Measurements from ENCODE around the gene CTNNBL1.
"Not testable (repeated sequence)": the region's sequence is repeated elsewhere in the genome, so short reads cannot be mapped to it uniquely, and the experiment has no call there.

The CTNNBL1 gene, protein sequence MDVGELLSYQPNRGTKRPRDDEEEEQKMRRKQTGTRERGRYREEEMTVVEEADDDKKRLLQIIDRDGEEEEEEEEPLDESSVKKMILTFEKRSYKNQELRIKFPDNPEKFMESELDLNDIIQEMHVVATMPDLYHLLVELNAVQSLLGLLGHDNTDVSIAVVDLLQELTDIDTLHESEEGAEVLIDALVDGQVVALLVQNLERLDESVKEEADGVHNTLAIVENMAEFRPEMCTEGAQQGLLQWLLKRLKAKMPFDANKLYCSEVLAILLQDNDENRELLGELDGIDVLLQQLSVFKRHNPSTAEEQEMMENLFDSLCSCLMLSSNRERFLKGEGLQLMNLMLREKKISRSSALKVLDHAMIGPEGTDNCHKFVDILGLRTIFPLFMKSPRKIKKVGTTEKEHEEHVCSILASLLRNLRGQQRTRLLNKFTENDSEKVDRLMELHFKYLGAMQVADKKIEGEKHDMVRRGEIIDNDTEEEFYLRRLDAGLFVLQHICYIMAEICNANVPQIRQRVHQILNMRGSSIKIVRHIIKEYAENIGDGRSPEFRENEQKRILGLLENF

GRCh38 chr20:37693635-37694626, at the start of gene CTNNBL1:
Gene CTNNBL1 (plus strand): TSS chr20:37694030. CDS start chr20:37694123, 93 bp downstream.
- peak; percentile 89 for DNase-seq (ENCODE audit: low read depth, low spot score)

- no peak for DNase-seq (ENCODE audit: low read depth, low spot score)
These were observed 49.2 kb upstream of the CTNNBL1 start for GRCh38 chr20:37644605-37645004.

- DNase-seq (ENCODE audit: low read depth, low spot score), result no peak
These were observed 45.9 kb upstream of the CTNNBL1 start for GRCh38 chr20:37647946-37648345.

DNA sequence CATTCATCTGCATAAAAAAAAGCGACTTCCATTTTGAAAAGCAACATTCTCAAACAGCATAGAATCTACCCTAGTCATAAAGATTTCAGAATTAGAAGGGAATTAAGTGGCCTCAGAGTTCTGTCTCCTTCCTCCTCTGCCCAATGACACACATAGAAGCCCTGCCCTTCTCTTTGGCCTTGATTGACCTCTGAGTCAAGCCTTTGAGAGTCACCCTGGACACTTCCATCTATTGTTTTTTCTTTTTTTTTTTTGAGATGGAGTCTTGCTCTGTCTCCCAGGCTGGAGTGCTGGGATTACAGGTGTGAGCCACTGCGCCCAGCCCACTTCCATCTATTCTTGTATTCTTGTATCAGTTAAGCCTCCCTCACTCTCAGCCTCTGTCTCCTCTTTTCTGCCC, 44.8 kb upstream of the CTNNBL1 start:
- DNase-seq (ENCODE audit: low read depth, low spot score), result no peak

- DNase-seq (ENCODE audit: low read depth, low spot score), result no peak
These were observed 44.0 kb upstream of the CTNNBL1 start for GRCh38 chr20:37649676-37650370.

DNA sequence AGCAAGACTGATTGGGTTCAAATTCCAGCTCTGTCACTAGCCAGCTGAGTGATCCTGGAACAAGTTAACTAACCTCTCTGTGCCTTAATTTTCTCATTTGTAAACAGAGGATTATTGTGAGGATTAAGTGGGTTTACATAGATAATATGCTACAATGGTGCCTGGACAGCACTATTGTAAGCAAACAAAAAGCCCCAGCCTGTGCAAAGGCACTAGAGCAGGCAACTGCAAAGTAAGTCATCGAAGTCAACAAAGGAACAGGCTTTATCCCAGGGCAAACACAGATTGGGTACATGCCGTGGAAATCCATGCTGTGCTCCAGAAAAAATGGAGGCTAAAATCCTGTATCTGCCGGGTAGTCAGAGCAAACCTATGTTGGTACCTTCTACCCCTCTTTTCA, 43.2 kb upstream of the CTNNBL1 start:
- DNase-seq (ENCODE audit: low read depth, low spot score), result no peak

DNA sequence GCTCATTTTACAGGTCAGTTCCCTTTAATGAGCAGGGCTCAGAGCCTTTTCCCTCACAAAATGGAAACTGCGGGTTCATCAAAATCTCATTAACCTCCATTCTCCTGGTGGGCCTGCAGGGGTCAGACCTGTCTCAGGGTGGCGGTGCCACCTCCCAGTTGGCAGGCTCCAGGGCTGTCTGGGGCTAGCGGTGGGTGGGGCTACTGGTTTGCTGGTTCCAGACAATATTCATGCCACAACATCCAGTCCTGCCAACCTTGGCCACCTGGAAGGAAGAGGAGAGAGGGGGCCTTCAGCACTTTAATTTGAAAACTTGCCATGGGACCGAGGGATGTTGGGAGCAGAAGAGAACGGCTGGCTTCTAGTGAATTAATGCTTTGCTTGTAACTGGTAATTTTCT, 41.9 kb upstream of the CTNNBL1 start:
- peak; percentile 6 for DNase-seq (ENCODE audit: low read depth, low spot score)

- no peak for DNase-seq (ENCODE audit: low read depth, low spot score)
These were observed 36.9 kb upstream of the CTNNBL1 start for GRCh38 chr20:37656945-37657344.

DNA sequence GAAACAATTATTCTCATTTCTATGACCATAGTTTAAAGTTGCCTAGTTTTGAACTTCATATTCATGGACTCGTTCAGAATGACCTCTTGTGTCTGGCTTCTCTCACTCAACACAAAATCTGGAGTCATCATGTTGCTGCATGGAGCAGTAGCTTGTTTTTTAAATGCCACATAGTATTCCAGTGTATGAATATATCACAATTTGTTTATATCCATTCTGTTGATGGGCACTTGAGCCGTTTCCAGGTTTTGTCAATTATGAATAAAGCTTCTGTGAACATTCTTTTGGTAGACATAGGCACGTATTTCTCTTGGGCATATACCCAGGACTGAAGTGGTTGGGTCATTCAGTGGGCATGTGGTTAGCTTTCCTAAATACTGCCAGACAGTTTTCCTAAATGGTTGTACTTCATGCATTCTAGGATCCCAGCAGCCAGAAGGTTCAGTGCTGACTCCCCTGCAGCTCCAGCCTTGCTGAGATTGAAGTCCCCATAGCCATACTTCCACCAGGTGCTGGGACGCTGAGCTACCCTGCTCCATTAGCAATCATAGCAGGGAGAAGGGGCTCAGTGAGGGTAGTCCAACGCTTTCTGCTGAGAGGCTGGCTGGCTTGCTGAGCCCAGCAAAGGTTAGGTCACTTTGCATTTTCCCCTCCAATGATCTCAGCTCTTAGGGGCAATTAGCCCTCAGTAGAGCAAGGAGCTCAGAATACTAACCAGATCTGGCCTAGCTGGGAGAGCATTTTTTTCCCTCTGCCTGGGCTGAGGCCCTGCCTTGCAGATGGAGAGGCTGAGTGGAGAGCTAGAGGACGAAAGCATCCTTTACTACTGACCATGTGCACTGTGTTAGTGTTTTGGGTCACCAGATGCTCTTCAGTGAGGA, 35.7 kb upstream of the CTNNBL1 start:
- DNase-seq (ENCODE audit: low read depth, low spot score), result no peak

DNA sequence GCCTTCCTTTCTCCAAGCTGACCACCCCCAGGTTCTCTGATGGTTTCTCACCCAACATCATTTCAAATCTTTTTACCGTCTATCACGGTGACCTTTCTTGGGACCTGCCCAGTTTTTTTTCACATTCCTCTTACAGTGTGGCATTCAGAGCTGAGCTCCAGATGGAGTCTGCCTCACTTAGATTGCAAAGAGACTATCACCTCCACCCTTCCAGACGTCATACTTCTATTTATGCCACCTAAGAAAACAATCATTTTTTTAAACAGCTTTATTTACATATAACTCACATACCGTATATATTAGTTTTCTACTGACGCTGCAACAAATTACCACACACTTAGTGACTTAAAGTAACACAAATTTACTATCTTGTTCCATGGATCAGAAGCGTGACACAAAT, 32.3 kb upstream of the CTNNBL1 start:
- no peak for DNase-seq (ENCODE audit: low read depth, low spot score)

DNA sequence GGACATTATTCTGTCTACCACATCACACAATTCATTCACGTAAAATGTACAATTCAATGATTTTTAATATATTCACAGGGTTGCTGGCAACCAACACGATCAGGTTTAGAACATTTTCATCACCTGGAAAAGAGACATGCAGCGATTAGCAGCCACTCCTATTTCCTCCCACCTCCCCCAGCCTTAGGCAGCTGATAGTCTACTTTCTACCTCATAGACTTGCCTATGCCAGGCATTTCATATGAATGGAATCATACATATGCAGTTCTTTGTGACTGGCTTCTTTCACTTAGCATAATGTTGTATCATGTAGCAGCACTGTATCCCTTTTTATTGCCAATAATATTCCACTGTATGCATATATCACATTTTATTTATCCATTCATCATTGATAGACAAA, 31.5 kb upstream of the CTNNBL1 start:
- DNase-seq (ENCODE audit: low read depth, low spot score), result no peak

GRCh38 chr20:37664595-37664994, 29.2 kb upstream of the CTNNBL1 start:
- not testable (repeated sequence) for DNase-seq (ENCODE audit: low read depth, low spot score)

- no peak for DNase-seq (ENCODE audit: low read depth, low spot score)
These were observed 25.7 kb upstream of the CTNNBL1 start for GRCh38 chr20:37668166-37668565.

GRCh38 chr20:37669062-37669772, 24.6 kb upstream of the CTNNBL1 start:
- DNase-seq (ENCODE audit: low read depth, low spot score), result no peak

GRCh38 chr20:37669773-37670236, 24.0 kb upstream of the CTNNBL1 start:
- DNase-seq (ENCODE audit: low read depth, low spot score), result no peak

DNA sequence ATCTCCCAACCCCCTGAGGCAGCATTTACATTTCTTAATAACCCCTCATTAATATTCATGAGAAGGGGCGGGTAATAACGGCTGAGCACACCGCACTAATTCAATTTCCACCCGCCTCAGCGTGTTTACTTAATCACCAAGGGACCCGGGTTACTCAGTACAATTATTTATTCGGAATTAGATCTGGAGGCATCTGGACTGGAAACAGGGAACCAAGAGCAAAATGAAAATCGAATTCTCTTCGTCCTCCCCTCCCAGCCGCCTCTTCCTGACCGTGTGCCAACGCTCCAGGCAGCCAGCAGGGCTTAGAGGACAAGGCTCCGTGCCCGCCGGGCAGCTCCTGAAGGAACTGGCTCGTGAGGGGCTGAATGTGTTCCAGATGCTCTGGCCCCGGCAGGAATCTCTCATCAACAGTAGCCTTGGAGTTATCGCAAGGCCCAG, 23.5 kb upstream of the CTNNBL1 start:
- DNase-seq (ENCODE audit: low read depth, low spot score), result no peak

GRCh38 chr20:37672143-37672542, 21.7 kb upstream of the CTNNBL1 start:
- no peak for DNase-seq (ENCODE audit: low read depth, low spot score)

DNA sequence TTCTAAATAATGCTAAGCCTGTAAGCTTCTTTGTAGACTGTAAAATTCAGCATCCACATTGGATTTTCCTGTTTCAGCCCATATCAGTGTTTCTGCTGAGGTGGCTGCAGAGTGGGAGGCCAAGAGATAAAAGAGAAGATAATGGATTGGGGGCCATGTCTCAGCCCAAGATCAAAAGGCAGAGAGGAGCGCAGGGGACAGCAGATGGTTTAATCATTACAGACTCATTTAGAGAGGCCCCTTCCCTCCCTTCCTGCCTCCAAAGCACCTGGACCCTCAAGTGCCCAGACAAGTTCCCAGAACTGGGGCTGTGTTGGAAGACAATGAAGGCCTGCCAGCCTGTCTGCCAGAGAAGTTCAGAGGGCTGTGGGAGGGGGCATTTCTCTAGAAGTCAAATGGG, 20.4 kb upstream of the CTNNBL1 start:
- no peak for DNase-seq (ENCODE audit: low read depth, low spot score)

DNA sequence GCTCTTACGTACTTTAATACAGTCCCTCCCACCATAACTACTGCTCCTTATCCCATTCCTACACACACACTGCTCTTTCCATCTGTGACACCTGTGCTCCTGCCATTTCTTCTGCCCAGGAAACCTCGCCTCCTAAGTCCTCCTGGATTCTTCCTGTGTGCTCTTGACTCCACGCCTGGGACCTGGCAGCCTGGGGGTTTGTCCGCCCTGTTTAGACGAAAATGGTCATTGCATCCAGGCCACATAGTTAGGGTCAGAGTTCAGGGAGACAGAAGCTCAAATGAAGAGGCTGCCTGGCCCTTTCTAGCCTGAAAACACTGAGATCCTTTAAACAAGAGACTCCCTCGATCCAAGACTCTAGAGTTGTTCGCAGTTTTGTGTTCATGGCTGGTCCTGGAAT, 17.4 kb upstream of the CTNNBL1 start:
- no peak for DNase-seq (ENCODE audit: low read depth, low spot score)

Measured in activated naive CD8-positive, alpha-beta T cell treated with anti-CD3 and anti-CD28 coated beads, Interleukin-2, amount 50 U/mL, for 16 hours (primary cell).